ENCODE data around the gene NPLOC4.

The NPLOC4 gene

GRCh38 chr17:81652906-81653771, 16.2 kb upstream of the NPLOC4 start:
- Histone ChIP-seq H3K27ac (no peak overlapping the region), H3K4me3 (no peak overlapping the region), H3K36me3 (no peaks in the 10 kb centered on the region), H3K27me3 (peaks cover 0 to 76% of the 10 kb centered on the region in 2 donors), H3K9me3 (no peaks in the 10 kb centered on the region), H3K4me1 (peaks cover 0 to 5% (median 0%) of the 10 kb centered on the region in 4 donors)
- no peak for DNase-seq
- intact Hi-C loops (cut with DNase I; ENCODE audit: low total_unique reads), result no loop called here
- no peak for TF ChIP-seq CTCF (IDR thresholded peaks at IDR 0.05)

GRCh38 chr17:81651692-81652091, 14.8 kb upstream of the NPLOC4 start:
- Histone ChIP-seq H3K4me3 (no peak overlapping the region), H3K36me3 (no peaks in the 10 kb centered on the region), H3K27ac (no peak overlapping the region), H3K9me3 (no peaks in the 10 kb centered on the region), H3K4me1 (peaks cover 0 to 10% (median 0%) of the 10 kb centered on the region in 4 donors), H3K27me3 (peaks cover 0 to 90% of the 10 kb centered on the region in 2 donors)
- DNase-seq, result no peak
- intact Hi-C loops (cut with DNase I; ENCODE audit: low total_unique reads), result no loop called here
- TF ChIP-seq CTCF (IDR thresholded peaks at IDR 0.05), result no peak

GRCh38 chr17:81650951-81651350, 14.0 kb upstream of the NPLOC4 start:
- Histone ChIP-seq H3K9me3 (no peaks in the 10 kb centered on the region), H3K4me1 (peaks cover 0 to 10% (median 0%) of the 10 kb centered on the region in 4 donors), H3K27ac (no peak overlapping the region), H3K27me3 (peaks cover 0 to 86% of the 10 kb centered on the region in 2 donors), H3K36me3 (no peaks in the 10 kb centered on the region), H3K4me3 (no peak overlapping the region)
- intact Hi-C loops (cut with DNase I; ENCODE audit: low total_unique reads), result no loop called here
- DNase-seq, result no peak
- no peak for TF ChIP-seq CTCF (IDR thresholded peaks at IDR 0.05)

GRCh38 chr17:81648707-81649085, 11.8 kb upstream of the NPLOC4 start:
- Histone ChIP-seq H3K36me3 (peaks cover 0 to 3% (median 0%) of the 10 kb centered on the region in 3 donors), H3K4me3 (no peak overlapping the region), H3K27me3 (peaks cover 0 to 72% of the 10 kb centered on the region in 2 donors), H3K4me1 (peaks cover 0 to 10% (median 0%) of the 10 kb centered on the region in 4 donors), H3K9me3 (no peaks in the 10 kb centered on the region), H3K27ac (no peak overlapping the region)
- DNase-seq, result no peak
- no peak for TF ChIP-seq CTCF (IDR thresholded peaks at IDR 0.05)
- intact Hi-C loops (cut with DNase I; ENCODE audit: low total_unique reads), result no loop called here

- TF ChIP-seq CTCF (IDR thresholded peaks at IDR 0.05), result no peak
- Histone ChIP-seq H3K27me3 (peaks cover 0 to 67% of the 10 kb centered on the region in 2 donors), H3K36me3 (peaks cover 0 to 3% (median 0%) of the 10 kb centered on the region in 3 donors), H3K27ac (no peak overlapping the region), H3K9me3 (no peaks in the 10 kb centered on the region), H3K4me3 (no peak overlapping the region), H3K4me1 (peaks cover 0 to 10% (median 0%) of the 10 kb centered on the region in 4 donors)
- DNase-seq, result no peak
- intact Hi-C loops (cut with DNase I; ENCODE audit: low total_unique reads), result no loop called here
Observed at GRCh38 chr17:81648013-81648706, 11.2 kb upstream of the NPLOC4 start.

Data from tibial artery (tissue), 4 donors.